Hematopoietic multipotent progenitor cell treated with erythropoietin and hydrocortisone succinate and interleukin-3 and kit ligand, for 6 days (in vitro differentiated cells): Measurements from ENCODE around the gene RTF2.
"Not testable (repeated sequence)": the region's sequence is repeated elsewhere in the genome, so short reads cannot be mapped to it uniquely, and the experiment has no call there.

Experiments used
- DNase-seq: peaks from one replicate; pipeline ENCODE4 v3.0.0-alpha.2; 2015

Gene RTF2

GRCh38 chr20:56503916-56504315 lies 35.5 kb downstream of the RTF2 start:
- DNase-seq = no peak

- peak; percentile 45 for DNase-seq
Measured at GRCh38 chr20:56504373-56505005, 36.1 kb downstream of the RTF2 start.

DNA sequence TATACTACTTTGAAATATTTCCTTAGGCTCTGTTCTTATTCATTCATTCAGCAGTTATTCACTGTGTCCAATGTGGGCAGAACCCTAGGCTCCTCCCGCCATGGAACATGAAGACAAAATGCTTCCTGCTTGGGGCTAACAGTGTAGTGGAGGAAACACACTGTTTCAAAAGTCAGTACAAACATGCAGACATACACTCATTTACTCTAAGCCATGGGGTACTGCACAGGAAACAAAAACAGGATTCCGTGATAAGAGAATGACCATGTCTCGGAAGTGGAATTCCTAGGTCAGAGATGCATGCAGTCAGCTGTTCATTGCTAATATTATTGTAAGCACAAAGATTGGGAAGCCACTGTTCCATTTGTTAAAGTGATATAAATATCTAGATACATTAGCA lies 37.7 kb downstream of the RTF2 start:
- DNase-seq = no peak

DNA sequence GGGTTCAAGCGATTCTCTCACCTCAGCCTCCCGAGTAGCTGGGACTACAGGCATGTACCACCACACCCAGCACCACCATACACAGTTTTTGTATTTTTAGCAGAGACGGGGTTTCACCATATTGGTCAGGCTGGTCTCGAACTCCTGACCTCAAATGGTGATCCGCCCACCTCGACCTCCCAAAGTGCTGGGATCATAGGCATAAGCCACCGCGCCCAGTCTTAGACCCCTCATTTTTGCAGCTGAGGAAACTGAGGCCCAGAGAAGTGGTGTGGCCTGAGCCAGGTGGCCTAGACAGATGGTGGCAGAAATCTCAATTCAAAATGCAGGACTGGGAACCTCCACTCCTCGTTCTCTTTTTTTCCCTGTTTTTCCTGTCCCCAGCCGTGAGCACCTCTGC lies 43.5 kb downstream of the RTF2 start:
- no peak for DNase-seq

- DNase-seq = no peak
Measured at GRCh38 chr20:56513161-56514150, 45.0 kb downstream of the RTF2 start.

GRCh38 chr20:56516631-56517030 lies 48.2 kb downstream of the RTF2 start:
- DNase-seq = no peak

- no peak for DNase-seq
Measured at GRCh38 chr20:56517211-56517610, 48.8 kb downstream of the RTF2 start.

- no peak for DNase-seq
Measured at GRCh38 chr20:56517641-56518040, 49.2 kb downstream of the RTF2 start.

DNA sequence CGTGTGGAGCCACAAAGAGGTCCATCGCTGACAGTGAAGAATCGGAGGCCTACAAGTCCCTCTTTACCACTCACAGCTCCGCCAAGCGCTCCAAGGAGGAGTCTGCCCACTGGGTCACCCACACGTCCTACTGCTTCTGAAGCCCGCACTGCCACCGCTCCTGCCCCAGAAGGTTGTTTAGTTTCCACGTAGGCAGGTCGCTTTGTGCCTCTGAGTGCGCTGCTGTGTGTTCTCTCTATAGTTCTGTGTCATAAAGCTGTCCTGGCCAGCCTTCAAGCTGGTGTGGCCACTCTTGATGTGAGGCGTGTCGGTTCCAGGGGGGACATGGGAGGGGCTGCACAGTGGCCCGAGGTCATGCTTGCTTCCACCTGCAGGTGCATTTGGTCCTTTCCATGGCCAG lies 49.7 kb downstream of the RTF2 start:
- DNase-seq = no peak

- DNase-seq = peak; percentile 53
Measured at GRCh38 chr20:56518721-56519398, 50.4 kb downstream of the RTF2 start.

DNA sequence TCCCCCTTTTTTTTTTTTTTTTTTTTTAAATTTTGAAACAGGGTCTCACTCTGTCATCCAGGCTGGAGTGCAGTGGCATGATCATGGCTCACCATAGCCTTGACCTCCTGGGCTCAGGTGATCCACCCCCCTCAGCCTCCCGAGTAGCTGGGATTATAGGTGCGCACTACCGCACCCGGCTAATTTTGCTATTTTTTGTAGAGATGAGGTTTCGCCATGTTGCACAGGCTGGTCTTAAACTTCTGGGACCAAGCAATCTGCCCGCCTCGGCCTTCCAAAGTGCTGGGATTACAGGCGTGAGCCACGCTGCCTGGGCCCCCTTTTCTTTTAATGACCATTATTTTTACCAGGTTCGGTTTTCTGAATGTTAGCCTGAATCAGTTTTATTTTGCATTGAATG lies 51.1 kb downstream of the RTF2 start:
- no peak for DNase-seq

DNA sequence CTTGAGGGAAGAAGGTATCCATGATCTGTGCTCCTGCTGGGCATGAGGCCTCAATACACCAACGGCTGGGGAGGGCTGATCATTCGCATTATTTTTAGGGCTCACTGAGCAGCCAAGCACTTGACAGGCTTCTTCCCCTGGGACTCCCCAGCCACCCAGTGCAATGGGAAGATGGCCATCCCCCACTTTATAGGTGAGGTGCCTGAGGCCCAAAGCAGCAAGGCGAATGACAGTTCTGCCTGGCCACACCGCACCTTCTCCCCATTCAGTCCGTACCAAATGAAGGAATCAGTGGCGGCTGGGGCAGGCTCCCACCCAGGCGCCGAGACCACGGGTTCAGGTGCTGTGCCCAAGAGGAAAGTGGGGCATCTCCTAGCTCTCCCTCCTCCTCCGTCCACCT lies 51.8 kb downstream of the RTF2 start:
- no peak for DNase-seq

DNA sequence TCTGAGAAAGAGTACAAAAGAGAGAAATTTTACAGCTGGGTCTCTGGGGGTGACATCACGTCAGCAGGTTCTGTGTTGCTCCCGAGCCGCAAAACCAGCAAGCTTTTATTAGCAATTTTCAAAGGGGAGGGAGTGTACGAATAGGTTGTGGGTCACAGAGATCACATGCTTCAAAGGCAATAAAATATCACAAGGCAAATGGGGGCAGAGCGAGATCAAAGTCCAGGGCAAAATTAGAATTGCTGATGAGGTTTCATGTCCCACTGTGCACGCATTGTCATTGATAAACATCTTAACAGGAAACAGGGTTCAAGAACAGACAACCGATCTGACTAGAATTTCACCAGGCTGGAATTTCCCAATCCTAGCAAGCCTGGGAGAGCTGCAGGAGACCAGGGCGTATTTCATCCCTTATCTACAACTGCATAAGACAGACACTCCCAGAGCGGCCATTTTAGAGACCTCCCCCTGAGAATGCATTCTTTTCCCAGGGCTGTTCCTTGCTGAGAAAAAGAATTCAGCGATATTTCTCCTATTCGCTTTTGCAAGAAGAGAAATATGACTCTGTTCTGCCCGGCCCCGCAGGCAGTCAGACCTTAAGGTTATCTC lies 52.4 kb downstream of the RTF2 start:
- DNase-seq = not testable (repeated sequence)

DNA sequence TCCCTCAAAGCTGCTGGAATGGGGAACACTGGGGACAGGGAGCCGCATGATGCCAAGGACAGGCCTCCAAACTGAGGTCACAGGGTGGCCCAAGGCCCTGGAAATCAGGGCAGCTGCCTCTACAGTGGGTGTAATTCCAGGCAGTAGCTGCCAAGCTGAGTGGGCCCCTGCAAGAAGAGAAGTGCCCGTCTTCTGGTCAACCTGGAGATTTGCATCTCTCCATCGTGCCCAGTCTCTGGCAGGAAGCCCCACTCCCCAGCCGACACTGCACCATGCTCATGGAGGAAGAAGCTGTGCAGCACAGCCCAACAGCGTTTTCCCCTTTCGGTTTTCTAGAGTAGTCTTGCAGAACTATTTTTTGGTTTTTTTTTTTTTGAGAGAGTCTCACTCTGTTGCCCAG lies 53.9 kb downstream of the RTF2 start:
- DNase-seq = no peak

DNA sequence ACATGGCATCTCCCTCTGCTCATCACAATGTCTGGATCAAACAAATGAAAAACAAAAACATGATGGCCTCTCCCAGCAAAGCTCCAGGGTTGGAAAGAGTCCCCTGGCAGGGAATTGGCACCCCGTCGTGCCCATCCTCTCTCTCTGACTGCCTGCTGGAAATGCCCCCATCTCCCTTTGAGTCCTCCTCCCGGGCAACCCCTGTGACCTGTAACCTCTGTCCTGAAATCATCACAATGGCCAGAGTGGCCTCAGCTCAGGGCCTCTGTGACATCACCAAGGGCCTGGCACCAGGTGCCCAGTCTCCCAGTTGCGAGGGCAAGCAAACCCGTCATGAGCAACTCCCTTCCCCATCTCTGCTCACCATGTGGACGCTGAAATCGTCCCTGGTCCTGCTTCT lies 56.0 kb downstream of the RTF2 start, which contains the start of gene FAM209A:
TSS of gene FAM209A (plus strand) at position 301 of the 400 bp plus-strand sequence. CDS start at position 366, 65 bp downstream.
- DNase-seq = not testable (repeated sequence)

DNA sequence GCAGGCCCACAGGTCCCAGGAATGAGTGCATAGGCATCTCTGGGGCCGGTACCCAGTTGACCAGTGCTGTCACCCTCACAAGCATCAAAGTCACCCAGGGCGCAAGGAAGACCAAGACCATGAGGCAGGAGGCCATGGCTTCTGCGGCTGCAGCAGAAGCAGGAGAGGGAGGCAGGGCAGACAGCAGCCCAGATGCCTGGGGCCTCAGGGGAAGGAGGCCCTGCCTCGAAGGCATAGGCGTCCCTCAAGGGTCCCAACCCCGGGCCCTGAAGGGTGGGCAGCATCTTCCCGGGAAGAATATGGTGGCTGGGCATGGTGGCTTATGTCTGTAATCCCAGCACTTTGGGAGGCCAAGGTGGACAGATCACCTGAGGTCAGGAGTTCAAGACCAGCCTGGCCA lies 59.1 kb downstream of the RTF2 start:
- no peak for DNase-seq

DNA sequence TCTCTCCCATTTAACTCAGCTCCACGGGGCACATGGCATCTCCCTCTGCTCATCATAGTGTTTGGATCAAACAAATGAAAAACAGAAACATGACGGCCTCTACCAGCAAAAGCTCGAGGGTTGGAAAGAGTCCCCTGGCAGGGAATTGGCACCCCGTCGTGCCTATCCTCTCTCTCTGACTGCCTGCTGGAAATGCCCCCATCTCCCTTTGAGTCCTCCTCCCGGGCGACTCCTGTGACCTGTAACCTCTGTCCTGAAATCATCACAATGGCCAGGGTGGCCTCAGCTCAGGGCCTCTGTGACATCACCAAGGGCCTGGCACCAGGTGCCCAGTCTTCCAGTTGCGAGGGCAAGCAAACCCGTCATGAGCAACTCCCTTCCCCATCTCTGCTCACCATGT lies 64.5 kb downstream of the RTF2 start, which contains the start of gene FAM209B:
TSS of gene FAM209B (plus strand) at position 301 of the 400 bp plus-strand sequence. CDS start at position 397, 96 bp downstream.
- DNase-seq = not testable (repeated sequence)

DNA sequence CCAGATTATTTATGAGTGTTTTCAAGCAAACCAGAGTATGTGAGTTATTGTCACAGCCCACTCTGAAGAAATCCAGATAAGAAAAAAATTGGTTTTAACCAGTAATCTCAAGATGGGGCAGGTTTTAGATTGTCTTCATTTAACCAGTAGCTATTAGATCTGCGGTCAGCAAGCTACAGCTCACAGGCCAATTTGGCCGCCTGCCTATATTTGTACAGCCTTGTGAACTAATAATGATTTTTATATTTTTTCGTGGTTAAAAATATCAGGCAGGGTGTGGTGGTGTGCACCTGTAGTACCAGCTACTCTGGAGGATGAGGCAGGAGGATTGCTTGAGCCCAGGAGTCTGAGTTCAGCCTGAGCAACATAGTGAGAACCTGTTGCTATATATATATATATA lies 69.6 kb downstream of the RTF2 start:
- DNase-seq = no peak

DNA sequence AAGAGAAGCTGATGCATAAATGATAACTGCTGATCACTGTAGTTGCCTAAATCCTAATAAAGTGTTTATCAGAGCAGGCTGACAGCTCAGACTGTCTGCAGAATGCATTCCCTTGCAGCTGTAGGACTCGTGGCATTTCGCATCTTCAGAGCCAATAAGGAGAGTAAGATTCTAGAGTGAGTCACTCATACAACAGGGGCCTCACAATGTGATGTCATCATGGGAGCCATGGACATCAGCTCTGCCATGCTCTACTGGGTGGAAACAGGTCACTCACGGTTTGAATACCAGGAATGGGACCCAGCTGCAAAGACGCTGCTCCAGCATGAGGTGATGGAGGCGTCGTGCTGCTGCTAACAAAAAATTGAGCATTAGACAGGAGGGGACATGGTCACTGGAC lies 72.0 kb downstream of the RTF2 start:
- DNase-seq = no peak

DNA sequence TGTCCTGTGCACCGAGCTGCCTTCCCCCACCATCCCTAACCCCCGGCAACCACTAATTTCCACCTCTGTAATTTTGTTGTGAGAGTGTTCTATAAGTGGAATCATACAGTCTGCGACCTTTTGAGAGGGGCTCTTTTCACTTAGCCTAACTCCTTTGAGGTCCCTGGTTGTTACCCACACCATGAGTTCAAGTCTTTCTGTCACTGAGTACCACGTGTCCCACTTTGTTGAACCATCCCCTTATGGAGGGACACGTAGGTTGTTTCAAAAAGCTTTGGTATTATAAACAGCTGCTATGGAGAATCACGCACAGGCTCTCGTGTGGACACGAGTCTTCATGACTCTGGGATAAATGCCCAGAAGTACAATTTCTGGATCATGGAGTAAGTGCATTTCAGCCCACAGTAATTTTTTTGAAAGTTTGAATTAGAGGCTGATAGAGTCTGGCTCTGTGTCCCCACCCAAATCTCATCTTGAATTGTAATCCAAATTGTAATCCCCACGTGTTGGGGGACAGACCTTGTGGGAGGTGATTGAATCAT lies 74.1 kb downstream of the RTF2 start:
- DNase-seq = no peak

DNA sequence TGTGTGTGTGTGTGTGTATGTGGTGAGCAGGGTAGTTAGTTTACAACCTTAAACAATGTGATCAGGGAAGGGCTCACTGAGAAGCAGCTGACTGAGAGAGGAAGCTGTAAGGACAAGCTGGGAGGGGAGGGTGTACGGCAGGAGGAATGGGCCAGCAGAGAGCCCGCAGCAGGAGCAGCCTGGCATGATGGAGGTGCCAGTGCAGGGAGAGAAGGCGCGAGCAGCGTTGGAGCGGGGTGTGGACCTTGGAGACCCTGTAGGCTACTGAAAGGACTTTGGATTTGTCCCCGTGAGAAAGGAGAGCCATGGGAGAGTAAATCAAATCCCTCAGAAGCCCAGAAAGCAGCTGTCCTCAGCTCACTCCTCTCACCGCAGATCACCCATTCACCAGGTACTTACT lies 83.1 kb downstream of the RTF2 start:
- DNase-seq = no peak

DNA sequence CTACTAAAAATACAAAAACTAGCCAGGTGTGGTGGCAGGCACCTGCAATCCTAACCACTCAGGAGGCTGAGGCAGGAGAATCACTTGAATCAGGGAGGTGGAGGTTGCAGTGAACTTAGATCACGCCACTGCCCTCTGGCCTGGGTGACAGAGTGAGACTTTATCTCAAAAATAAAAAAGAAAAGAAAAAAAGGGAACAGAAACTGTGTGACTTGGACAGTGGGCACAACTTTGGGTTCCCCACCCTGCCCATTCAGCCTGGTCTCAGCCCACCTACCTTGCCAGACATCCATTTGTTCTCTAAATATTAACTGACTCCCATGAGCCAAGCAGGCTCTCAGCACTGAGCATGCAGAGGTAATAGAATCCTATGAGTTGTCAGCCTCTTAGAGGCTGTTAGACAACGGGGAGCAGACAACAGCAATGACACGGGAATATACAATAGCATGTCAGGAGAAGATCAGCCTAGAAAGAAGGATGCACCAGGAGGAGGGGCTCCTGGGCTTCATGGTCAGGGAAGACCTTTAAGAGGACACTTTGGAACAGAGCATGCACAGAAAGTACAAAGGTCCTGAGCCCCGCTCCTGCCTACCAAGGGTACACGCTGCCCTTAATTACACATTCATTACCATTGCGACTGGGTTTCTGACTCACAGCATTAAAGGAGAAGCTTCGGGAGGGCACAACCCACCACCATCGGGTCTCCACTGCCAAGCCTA lies 84.6 kb downstream of the RTF2 start:
- no peak for DNase-seq
